ENCODE results near the gene CAMSAP1.

DNA sequence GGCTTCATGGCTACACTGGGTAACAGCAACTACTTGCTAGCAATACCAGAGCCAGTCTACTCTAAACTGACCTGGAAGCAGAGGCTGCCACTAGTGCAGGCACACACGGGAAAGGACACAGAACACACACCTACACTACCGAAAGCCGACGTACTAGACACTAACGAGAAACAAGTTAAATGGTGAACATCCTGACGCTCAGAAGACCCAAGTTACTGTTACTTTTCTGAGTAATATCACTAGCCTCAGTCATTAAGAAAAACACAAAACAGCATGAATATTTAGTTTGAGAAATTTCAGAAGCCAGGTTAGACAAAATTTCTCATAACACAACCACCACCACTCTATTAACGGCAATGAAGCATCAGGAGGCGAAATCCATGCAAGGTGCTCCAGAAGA lies 44.5 kb downstream of the CAMSAP1 start:
- no peak for TF ChIP-seq ZFX (IDR thresholded peaks at IDR 0.05)
- TF ChIP-seq, protein P1, sequence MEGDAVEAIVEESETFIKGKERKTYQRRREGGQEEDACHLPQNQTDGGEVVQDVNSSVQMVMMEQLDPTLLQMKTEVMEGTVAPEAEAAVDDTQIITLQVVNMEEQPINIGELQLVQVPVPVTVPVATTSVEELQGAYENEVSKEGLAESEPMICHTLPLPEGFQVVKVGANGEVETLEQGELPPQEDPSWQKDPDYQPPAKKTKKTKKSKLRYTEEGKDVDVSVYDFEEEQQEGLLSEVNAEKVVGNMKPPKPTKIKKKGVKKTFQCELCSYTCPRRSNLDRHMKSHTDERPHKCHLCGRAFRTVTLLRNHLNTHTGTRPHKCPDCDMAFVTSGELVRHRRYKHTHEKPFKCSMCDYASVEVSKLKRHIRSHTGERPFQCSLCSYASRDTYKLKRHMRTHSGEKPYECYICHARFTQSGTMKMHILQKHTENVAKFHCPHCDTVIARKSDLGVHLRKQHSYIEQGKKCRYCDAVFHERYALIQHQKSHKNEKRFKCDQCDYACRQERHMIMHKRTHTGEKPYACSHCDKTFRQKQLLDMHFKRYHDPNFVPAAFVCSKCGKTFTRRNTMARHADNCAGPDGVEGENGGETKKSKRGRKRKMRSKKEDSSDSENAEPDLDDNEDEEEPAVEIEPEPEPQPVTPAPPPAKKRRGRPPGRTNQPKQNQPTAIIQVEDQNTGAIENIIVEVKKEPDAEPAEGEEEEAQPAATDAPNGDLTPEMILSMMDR (conservative IDR thresholded peaks at IDR 0.05): no peak

Data from C4-2B (cell line).